ENCODE data around the gene WASHC1.
"Not testable (repeated sequence)": the region's sequence is repeated elsewhere in the genome, so short reads cannot be mapped to it uniquely, and the experiment has no call there.

GRCh38 chr9:78333-78732 lies 49.1 kb upstream of the WASHC1 start:
- not testable (repeated sequence) for TF ChIP-seq BHLHE40 (IDR thresholded peaks at IDR 0.05; ENCODE audit: borderline replicate concordance); SUZ12 (IDR thresholded peaks at IDR 0.05); TARDBP (IDR thresholded peaks at IDR 0.05); ARNT (IDR thresholded peaks at IDR 0.05); ELF4 (IDR thresholded peaks at IDR 0.05); FOXK2 (IDR thresholded peaks at IDR 0.05); LEF1 (IDR thresholded peaks at IDR 0.05; ENCODE audit: borderline replicate concordance); CTBP1 (IDR thresholded peaks at IDR 0.05; ENCODE audit: borderline replicate concordance); FOXM1 (IDR thresholded peaks at IDR 0.05; ENCODE audit: borderline replicate concordance); ZNF384 (IDR thresholded peaks at IDR 0.05); SP1 (IDR thresholded peaks at IDR 0.05)
